ENCODE data around the gene USP33.
A peak's percentile ranks its signal among the peaks of the same experiment; 100 is the strongest.
"Not testable (repeated sequence)": the region's sequence is repeated elsewhere in the genome, so short reads cannot be mapped to it uniquely, and the experiment has no call there.

Gene USP33

DNA sequence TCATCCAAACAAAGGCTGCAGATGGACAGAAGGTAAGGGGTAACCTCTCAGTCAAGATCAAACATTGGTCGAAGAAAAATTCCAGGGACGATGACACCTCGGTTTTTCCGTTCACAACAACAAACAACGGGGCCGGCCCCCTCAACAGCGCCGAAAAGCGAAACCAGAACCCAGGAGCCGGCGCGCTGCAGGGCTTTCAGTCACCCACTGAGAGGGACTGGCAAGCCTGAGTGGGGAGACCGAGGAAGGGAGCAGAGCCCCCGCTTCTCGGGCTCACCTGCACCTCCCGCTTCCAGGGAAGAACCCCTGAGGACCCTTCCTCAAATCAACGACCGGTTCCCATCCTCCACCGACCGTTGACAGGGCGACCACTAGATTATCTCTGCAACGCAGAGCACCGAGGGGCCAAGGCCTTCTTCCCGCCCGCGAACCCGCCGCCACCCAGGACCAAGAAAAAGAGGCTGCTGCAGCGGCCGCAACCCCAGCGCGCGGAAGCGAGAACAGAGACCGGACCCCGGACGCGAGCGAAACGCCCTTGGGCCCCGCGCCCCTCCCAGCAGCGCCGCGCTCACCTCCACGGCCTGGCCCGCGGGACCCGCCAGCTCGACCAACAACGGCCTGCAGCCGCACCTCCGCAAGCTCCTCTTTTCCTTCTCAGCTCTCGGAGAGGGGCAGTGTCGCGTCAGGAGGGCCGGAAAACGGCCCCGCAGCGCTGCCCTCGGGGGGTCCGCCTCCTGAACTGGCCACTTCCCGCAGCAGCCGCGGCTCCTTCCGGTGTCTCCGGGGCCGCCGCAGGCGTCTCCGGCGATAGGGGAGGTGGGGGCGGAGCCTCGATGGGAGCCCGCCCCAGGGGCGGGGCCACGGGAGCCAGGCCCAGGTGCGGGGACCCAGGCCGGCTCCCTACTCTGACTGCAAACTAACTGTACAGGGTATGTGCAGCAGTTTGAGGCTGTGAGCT lies at the start of gene USP33:
TSS of gene USP33 (minus strand) at position 782 of the 958 bp plus-strand sequence. CDS start 18,155 bp downstream, outside the sequence.
- peak; percentile 80 for DNase-seq

DNA sequence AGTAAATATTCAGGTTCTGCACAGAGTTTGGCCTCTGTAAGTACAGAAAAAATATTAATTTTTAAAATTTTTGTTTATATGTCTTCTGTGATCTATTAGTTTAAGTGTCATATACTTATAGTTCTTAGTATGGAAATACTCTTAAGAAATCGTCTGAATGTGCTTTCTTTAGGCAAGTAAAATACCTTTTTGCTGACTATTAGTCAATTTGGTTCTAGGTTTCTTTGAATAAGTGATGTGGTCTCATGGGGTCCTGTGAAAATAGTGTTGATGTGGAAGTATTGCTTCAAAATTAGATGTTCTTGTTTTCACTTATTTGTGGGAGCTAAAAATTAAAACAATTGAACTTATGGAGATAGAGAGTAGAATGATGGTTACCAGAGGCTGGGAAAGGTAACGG lies 43.7 kb upstream of the USP33 start:
- DNase-seq = no peak

DNA sequence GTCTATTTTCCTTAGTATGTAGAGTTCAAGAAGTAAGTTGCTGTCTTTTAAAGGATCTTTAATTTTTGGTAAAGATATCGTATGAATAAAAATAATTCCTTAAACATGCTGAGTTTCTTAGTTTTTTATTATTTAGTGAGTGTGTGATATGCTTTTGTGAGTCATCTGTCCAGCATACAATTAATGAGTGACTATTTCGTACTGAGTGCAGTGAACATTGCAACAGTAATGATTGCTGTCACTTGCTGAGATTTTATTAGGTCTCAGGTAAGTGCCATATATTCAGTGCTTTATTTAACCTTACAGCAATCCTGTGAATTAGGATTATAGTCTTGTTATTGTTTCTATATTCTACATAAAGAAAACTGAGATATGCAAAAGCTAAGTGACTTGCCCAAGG lies 42.4 kb upstream of the USP33 start:
- no peak for DNase-seq

GRCh38 chr1:77797991-77798390 lies 38.3 kb upstream of the USP33 start:
- DNase-seq = no peak

GRCh38 chr1:77796695-77797405 lies 37.2 kb upstream of the USP33 start:
- no peak for DNase-seq

DNA sequence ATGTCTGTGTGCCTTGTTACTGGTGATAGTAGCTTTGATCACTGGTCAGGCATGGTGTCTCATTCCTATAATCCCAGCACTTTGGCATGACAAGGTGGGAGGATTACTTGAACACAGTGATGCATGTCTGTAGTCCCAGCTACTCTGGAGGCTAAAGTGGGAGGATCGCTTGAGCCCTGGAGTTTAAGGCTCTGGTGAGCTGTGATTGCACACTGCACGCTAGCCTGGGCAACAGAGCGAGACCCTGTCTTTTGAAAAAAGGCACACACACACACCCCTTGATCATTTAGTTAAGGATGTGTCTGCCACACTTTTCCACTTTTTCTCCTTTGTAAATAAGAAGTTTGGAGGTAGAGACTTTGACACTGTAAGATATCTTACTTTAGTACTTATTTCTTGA lies 34.9 kb upstream of the USP33 start:
- no peak for DNase-seq

DNA sequence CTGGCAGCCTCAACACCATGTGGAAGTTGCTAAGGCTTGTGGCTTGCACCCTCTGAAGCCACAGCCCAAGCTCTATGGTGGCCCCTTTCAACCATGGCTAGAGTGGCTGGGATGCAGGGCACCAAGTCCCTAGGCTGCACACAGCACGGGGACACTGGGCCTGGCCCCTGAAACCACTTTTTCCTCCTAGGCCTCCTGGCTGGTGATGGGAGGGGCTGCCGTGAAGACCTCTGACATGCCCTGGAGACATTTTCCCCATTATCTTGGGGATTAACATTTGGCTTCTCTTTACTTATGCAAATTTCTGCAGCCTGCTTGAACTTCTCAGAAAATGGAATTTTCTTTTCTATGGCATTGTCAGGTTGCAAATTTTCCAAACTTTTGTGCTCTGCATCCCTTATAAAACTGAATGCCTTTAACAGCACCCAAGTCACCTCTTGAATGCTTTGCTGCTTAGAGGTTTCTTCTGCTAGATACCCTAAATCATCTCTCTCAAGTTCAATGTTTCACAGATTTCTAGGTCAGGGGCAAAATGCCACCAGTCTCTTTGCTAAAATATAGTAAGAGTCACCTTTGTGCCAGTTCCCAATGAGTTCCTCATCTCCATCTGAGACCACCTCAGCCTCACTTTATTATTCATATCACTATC lies 26.6 kb upstream of the USP33 start:
- not testable (repeated sequence) for DNase-seq

GRCh38 chr1:77783141-77783540 lies 23.5 kb upstream of the USP33 start:
- DNase-seq = no peak

DNA sequence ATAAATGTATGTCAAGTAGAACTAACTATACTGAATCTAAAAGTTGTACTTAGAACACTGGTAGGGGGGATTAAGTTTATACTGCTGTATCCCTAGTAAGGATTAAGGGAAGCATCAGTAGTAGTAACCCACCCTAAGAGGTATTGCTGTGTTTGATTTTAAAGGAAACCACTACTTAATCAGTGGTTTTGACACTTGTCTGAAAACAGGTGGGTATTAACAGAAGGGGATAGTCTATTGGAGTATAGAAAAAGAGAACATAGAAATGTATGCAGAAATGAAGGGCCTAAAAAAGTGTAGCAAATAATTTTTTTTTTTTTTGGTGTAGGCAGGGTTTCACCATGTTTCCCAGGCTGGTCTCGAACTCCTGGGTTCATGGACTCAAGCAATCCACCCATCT lies 22.0 kb upstream of the USP33 start:
- no peak for DNase-seq

DNA sequence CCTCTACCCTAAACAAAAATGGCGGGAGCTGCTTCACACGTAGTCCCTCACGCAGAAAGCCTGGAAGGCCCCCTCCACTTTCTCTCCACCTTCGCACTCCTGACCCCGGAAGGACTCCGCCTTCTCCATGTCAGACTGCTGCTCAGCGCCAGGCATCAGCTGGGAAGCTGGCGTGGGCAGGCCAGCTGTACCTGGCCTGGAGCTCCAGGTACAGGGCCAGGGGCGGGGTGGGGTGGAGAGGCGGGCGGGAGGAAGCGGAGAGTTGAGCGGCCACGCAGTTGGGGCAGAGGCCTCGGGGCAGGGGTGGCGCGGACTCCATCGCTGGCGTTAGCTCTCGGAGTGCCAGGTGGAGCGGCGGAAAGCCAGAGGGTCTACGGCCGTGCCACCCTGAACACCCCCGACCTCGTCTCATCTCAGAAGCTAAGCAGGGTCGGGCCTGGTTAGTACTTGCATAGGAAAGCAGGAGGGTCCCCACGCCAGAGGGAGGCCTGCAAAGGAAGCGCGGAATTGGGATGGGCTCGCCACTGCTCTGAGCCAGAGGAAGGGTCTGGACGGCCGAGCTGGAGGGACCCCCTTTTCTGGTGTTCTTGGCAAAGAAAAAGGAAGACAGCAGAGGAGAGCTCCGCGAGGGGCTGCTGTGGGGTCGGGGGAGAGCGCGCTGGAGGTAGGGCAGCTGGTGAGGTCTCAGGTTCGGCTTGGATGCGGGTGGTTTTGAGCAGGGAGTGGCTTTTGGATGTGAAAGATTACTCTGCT lies 20.1 kb upstream of the USP33 start, which contains the start of gene MIGA1:
TSS of gene MIGA1 (plus strand) at position 121 of the 753 bp plus-strand sequence. CDS start 3,604 bp downstream, outside the sequence.
- DNase-seq = peak; percentile 93

DNA sequence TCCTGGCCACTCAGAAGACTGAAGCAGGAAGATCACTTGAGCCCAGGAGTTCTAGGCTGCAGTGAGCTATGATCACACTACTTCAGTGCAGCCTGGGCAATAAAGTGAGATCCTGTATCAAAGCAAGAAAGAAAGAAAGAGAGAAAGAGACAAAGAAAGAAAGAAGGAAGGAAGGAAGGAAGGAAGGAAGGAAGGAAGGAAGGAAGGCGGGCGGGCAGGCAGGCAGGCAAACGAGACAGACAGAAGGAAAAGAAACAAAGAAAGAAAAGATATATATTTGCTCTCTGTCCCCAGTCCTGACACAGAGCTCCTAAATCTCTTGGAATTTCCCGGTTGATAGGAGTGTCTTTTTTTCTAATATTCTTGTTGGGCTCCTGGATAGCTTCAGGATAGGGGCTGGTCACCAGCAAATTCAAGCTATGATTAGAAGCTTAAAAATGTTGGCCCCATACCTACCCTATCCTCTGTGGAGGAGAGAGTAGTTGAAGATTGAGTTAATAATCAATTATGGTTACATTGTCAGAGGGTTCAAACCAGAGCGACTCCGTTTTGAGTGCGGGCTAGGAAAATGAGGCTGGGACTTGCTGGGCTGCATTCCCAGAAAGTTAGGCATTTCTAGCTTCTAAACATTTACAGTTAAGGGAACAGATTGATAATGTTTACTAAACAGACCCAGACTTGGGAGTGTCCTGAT lies 16.5 kb upstream of the USP33 start:
- DNase-seq = no peak

- no peak for DNase-seq
Measured at GRCh38 chr1:77768006-77768405, 8.4 kb upstream of the USP33 start.

GRCh38 chr1:77762072-77762476 lies 2.4 kb upstream of the USP33 start:
- no peak for DNase-seq

DNA sequence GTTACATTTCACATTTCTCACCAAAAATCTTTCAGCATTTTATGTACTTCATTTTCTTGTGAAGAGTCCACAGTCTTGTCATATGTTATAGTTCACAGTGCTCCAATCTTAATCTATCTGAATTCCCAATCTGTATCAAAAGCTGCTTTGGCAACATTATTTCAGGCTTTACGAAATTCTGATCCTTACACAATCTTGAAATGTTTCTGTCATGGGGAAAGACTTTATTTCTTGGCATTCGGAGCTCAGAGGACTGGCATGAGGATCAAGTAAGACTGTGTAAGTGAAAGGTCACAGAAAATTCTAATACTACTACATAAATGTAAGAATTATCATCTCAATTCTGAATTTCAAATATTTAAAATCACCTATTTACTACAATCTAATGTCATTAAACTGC lies 2.0 kb downstream of the USP33 start:
- no peak for DNase-seq

- DNase-seq = no peak
Measured at GRCh38 chr1:77757066-77757584, 2.5 kb downstream of the USP33 start.

- DNase-seq = no peak
Measured at GRCh38 chr1:77756052-77756754, 3.4 kb downstream of the USP33 start.

GRCh38 chr1:77749489-77749888 lies 10.2 kb downstream of the USP33 start:
- not testable (repeated sequence) for DNase-seq

GRCh38 chr1:77744576-77744975 lies 15.1 kb downstream of the USP33 start:
- no peak for DNase-seq

DNA sequence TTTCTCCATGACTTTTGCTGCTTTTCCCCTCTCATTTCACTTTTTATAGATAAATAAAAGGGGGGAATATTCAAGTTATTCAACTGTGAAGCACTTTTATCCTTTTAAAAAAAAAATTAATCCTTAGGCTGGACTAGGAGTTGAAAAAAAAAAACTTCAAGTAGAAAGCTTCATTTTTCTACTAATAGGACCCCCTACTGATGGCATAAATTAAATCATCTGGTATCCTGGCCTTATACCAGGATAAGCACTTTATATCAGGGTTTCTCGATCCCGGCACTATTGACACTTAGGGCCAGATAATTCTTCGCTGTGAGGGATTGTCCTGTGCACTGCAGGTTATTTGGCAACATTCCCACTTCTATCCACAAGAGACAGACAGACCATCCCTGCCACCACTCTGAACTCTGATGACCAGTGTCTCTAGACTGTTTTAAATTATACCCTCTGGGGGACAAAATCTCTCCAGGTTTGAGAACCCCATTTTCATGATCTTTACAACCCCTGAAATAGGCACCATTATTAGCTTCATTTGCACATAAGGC lies 17.6 kb downstream of the USP33 start:
- DNase-seq = peak; percentile 29

GRCh38 chr1:77741316-77741715 lies 18.3 kb downstream of the USP33 start:
- no peak for DNase-seq

DNA sequence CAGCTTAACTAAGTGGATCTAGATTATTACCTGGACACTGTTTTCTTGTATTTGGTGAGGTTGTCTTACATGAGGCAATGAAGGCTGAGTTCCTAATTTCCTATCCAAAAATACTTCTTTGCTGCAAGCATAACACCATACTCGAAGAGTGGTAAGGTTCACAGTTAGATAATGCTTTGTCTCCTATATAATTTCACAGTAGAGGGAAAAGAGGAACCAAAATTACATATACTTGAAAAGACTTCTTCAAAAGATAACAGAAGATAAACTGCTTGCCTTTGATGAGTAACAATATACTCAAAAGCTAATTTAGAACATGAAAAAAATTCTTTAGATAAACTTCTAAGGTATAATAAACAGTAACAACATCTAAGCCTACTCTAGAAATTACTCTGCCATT lies 20.4 kb downstream of the USP33 start:
- no peak for DNase-seq

Measured in NCI-H2227 treated with DMSO at 0.1 percent for 48 hours (cell line).